ENCODE data around the gene HEATR1. TPM values are rescaled to one million over a fixed set of nuclear protein-coding genes. Genes with fewer than 3 reads are reported as not detected.

Gene HEATR1
- total RNA-seq, 1 donor from 2014 or later: 54.9 TPM

DNA sequence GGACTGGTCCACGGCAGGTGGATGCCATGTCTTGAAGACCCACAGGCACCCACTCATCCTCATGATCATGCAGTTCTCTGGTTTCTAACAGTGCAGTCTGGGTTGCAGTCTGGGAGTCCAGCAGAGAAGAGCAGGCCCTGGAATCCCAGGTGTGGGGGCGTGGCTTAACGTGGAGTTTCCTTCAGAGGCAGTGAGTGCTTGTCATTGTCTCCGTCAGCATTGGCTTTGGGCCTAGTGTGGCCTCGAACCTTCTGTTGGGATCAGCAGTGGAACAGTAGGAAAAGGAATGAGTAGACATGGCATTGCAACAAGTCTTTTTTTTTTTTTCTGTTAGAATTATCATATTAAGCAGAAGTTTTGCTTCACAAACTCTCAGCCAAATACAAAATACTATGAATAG lies 67.8 kb downstream of the HEATR1 start:
- Histone ChIP-seq H3K79me2 (ENCODE audit: low read depth) (no peaks in the 10 kb centered on the region), H3K27ac (no peak overlapping the region), H3K4me3 (no peak overlapping the region), H3K27me3 (no peaks in the 10 kb centered on the region), H3F3A (ENCODE audit: low read depth) (no peaks in the 10 kb centered on the region), H3K9me3 (ENCODE audit: low read depth) (no peaks in the 10 kb centered on the region), H4K20me1 (ENCODE audit: low read depth) (no peaks in the 10 kb centered on the region), H2AFZ (replicated peaks) (no peak overlapping the region), H3K9ac (no peak overlapping the region), H3K4me1 (no peaks in the 10 kb centered on the region), H3K36me3 (no peaks in the 10 kb centered on the region), H3K4me2 (no peak overlapping the region)
- H3K36me3 Mint-ChIP-seq: peaks cover 3% of the 10 kb centered on the region
- peaks cover 9% of the 10 kb centered on the region for H3K4me1 Mint-ChIP-seq
- no peaks in the 10 kb centered on the region for H3K9me3 Mint-ChIP-seq
- no peak overlapping the region for H3K4me3 Mint-ChIP-seq
- no peak overlapping the region for H3K27ac Mint-ChIP-seq
- DNase-seq (ENCODE audit: low spot score): no peak
- no peak for TF ChIP-seq EZH2phosphoT487 (IDR thresholded peaks at IDR 0.05)
- TF ChIP-seq, protein P1, sequence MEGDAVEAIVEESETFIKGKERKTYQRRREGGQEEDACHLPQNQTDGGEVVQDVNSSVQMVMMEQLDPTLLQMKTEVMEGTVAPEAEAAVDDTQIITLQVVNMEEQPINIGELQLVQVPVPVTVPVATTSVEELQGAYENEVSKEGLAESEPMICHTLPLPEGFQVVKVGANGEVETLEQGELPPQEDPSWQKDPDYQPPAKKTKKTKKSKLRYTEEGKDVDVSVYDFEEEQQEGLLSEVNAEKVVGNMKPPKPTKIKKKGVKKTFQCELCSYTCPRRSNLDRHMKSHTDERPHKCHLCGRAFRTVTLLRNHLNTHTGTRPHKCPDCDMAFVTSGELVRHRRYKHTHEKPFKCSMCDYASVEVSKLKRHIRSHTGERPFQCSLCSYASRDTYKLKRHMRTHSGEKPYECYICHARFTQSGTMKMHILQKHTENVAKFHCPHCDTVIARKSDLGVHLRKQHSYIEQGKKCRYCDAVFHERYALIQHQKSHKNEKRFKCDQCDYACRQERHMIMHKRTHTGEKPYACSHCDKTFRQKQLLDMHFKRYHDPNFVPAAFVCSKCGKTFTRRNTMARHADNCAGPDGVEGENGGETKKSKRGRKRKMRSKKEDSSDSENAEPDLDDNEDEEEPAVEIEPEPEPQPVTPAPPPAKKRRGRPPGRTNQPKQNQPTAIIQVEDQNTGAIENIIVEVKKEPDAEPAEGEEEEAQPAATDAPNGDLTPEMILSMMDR (IDR thresholded peaks at IDR 0.05): no peak
- no peak for TF ChIP-seq EZH2 (IDR thresholded peaks at IDR 0.05)
- peaks cover 2% of the 10 kb centered on the region for H3K27me3 Mint-ChIP-seq (ENCODE audit: insufficient read depth, low read depth)

DNA sequence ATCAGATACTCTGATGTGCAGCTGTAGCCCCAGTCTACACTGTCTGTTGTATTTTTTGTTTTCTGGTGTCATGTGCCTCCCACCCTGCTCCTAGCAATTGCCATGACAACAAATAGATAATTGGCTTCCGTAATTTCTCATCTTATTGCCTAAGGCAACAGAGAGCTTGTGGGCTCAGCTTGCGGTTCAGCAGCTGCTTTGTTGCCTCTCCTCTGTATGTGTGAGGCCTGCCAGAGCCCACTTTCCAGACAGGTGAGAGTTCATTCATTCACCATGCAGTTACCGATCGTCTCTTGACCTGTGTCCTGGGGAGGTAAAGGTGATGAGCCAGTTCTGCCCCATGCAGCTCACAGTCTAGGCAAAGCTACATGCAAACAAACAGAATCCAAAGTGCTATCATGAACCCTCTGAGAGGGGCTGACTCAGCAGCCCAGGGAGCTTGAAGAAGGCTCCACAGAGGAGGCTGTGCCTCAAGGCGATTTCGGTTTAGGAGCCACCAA lies 68.6 kb downstream of the HEATR1 start:
- Mint-ChIP-seq H3K4me3 (no peak overlapping the region), H3K9me3 (no peaks in the 10 kb centered on the region), H3K27ac (no peak overlapping the region), H3K36me3 (peaks cover 3% of the 10 kb centered on the region), H3K4me1 (peaks cover 9% of the 10 kb centered on the region), H3K27me3 (ENCODE audit: insufficient read depth, low read depth) (peaks cover 2% of the 10 kb centered on the region)
- no peaks in the 10 kb centered on the region for H3F3A ChIP-seq (ENCODE audit: low read depth)
- no peaks in the 10 kb centered on the region for H3K4me1 ChIP-seq
- DNase-seq (ENCODE audit: low spot score): no peak
- no peaks in the 10 kb centered on the region for H3K79me2 ChIP-seq (ENCODE audit: low read depth)
- no peaks in the 10 kb centered on the region for H3K9me3 ChIP-seq (ENCODE audit: low read depth)
- H3K27ac ChIP-seq: no peak overlapping the region
- no peaks in the 10 kb centered on the region for H3K27me3 ChIP-seq
- no peak overlapping the region for H3K4me3 ChIP-seq
- H3K9ac ChIP-seq: no peak overlapping the region
- no peak overlapping the region for H3K4me2 ChIP-seq
- TF ChIP-seq, protein P1 (IDR thresholded peaks at IDR 0.05): no peak
- TF ChIP-seq EZH2phosphoT487 (IDR thresholded peaks at IDR 0.05) (no peak), EZH2 (IDR thresholded peaks at IDR 0.05) (no peak)
- H2AFZ ChIP-seq (replicated peaks): no peak overlapping the region
- no peaks in the 10 kb centered on the region for H3K36me3 ChIP-seq
- H4K20me1 ChIP-seq (ENCODE audit: low read depth): no peaks in the 10 kb centered on the region

GRCh38 chr1:236535190-236535589 lies 69.1 kb downstream of the HEATR1 start:
- H3K4me3 Mint-ChIP-seq: no peak overlapping the region
- no peak overlapping the region for H2AFZ ChIP-seq (replicated peaks)
- no peaks in the 10 kb centered on the region for H3K4me1 ChIP-seq
- H3K9me3 Mint-ChIP-seq: no peaks in the 10 kb centered on the region
- no peak overlapping the region for H3K27ac Mint-ChIP-seq
- no peak for DNase-seq (ENCODE audit: low spot score)
- no peaks in the 10 kb centered on the region for H3K27me3 ChIP-seq
- peaks cover 3% of the 10 kb centered on the region for H3K36me3 Mint-ChIP-seq
- H3F3A ChIP-seq (ENCODE audit: low read depth): no peaks in the 10 kb centered on the region
- no peak overlapping the region for H3K4me3 ChIP-seq
- peaks cover 2% of the 10 kb centered on the region for H3K27me3 Mint-ChIP-seq (ENCODE audit: insufficient read depth, low read depth)
- H3K4me1 Mint-ChIP-seq: peaks cover 9% of the 10 kb centered on the region
- H4K20me1 ChIP-seq (ENCODE audit: low read depth): no peaks in the 10 kb centered on the region
- no peak overlapping the region for H3K4me2 ChIP-seq
- H3K9ac ChIP-seq: no peak overlapping the region
- H3K79me2 ChIP-seq (ENCODE audit: low read depth): no peaks in the 10 kb centered on the region
- H3K36me3 ChIP-seq: no peaks in the 10 kb centered on the region
- no peak overlapping the region for H3K27ac ChIP-seq
- TF ChIP-seq EZH2phosphoT487 (IDR thresholded peaks at IDR 0.05): no peak
- TF ChIP-seq EZH2 (IDR thresholded peaks at IDR 0.05): no peak
- TF ChIP-seq, protein P1 (IDR thresholded peaks at IDR 0.05): no peak
- no peaks in the 10 kb centered on the region for H3K9me3 ChIP-seq (ENCODE audit: low read depth)

Measured in neural progenitor cell (in vitro differentiated cells).